ENCODE data around the gene RECK. TPM values are rescaled to one million over a fixed set of nuclear protein-coding genes. Genes with fewer than 3 reads are reported as not detected.

The RECK gene
- total RNA-seq, 1 experiment from 2014 or later, result 2.1 TPM

DNA sequence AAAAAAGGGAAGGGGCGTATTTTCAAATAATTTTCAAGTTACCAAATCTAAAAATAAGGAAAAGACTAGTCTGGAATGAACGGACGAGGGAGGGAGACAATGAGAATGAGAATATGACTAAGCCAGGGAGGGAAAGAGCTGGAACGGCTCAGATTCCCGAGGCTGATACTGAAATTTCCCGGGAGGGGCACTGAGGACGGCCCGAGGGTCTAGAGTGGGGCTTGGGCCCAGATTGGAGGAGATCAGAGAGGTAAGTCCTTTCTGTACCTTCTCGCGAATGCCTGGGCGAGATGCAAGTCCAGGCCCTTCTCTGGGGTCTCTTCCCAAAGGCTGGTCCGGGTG lies 129.1 kb downstream of the RECK start:
- no peak for DNase-seq
- Histone ChIP-seq H3K36me3 (ENCODE audit: low read depth) (no peaks in the 10 kb centered on the region), H3K27me3 (ENCODE audit: insufficient read depth, low read depth) (no peaks in the 10 kb centered on the region), H3K4me3 (no peak overlapping the region), H3K9me3 (ENCODE audit: insufficient read depth, low read depth) (no peaks in the 10 kb centered on the region), H3K79me2 (ENCODE audit: low read depth) (no peaks in the 10 kb centered on the region), H3K4me1 (replicated peaks; ENCODE audit: insufficient read depth) (0 out of 2 replicates have a peak, but pooled peaks cover 5% of the 10 kb centered on the region), H3K27ac (no peak overlapping the region), H4K20me1 (ENCODE audit: insufficient read depth) (no peaks in the 10 kb centered on the region), H2AFZ (no peak overlapping the region), H3K9me2 (ENCODE audit: insufficient read depth) (no peaks in the 10 kb centered on the region), H3F3A (ENCODE audit: insufficient read depth, low read depth) (no peaks in the 10 kb centered on the region), H3K4me2 (no peak overlapping the region)
- ChIA-PET POLR2A (ENCODE audit: unreplicated experiment) (no interaction called here), CTCF (interaction anchor here (0.6 to 0.7 kb wide), 2 partner anchors 10 to 212 kb away, joined by 3 to 6 read pairs; no protein-coding TSS in a partner anchor)
- TF ChIP-seq, protein P1, sequence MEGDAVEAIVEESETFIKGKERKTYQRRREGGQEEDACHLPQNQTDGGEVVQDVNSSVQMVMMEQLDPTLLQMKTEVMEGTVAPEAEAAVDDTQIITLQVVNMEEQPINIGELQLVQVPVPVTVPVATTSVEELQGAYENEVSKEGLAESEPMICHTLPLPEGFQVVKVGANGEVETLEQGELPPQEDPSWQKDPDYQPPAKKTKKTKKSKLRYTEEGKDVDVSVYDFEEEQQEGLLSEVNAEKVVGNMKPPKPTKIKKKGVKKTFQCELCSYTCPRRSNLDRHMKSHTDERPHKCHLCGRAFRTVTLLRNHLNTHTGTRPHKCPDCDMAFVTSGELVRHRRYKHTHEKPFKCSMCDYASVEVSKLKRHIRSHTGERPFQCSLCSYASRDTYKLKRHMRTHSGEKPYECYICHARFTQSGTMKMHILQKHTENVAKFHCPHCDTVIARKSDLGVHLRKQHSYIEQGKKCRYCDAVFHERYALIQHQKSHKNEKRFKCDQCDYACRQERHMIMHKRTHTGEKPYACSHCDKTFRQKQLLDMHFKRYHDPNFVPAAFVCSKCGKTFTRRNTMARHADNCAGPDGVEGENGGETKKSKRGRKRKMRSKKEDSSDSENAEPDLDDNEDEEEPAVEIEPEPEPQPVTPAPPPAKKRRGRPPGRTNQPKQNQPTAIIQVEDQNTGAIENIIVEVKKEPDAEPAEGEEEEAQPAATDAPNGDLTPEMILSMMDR (conservative IDR thresholded peaks at IDR 0.05), result no peak
- TF ChIP-seq EZH2 (IDR thresholded peaks at IDR 0.05; ENCODE audit: low read depth), result no peak
- intact Hi-C loops (cut with micrococcal nuclease; ENCODE audit: unreplicated experiment), result loop anchor here (1.0 to 5.0 kb wide), 2 partner anchors 63 to 143 kb away; no protein-coding TSS in a partner anchor
- no TSS peak for BruUV-seq (replicated peaks)

DNA sequence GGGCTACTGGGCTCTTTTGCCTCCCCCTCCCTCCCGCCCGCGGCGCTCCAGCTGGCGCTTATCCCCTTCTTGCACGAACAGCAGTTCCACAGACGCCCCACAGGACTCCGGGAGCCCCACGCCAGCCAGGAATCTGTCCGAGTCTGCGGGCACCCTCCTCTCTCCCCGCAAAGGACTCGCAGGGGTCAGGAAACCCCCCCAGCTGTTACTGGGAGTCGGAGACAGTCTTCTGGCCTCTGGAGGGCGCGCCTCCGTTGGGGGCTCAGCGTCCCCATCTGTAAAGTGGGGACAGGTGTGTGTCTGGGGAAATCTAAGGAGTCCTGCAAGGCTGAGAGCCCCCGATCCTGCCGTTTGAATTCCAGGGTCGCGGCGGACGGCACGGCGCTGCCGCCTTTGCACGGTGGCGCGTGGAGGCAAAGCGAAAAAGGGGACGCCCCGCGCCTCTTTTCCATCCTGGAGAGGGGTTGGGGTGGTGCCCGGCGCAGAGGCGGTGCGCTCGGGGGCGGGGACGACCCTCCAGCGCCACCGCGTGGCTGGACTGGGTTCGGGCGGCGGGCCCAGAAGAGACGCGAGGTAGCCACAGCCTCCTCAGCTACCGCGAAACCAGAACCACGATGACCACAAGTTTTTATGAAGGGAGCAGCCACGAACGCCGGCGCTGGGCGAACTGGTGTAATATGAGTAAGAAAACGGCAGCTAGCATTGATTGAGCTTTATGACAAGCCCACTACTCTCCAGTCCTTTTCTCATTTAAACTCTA lies 129.6 kb downstream of the RECK start:
- Histone ChIP-seq H3K27ac (no peak overlapping the region), H3K9me2 (ENCODE audit: insufficient read depth) (no peaks in the 10 kb centered on the region), H3K4me2 (peak overlapping the region; percentile 65), H3K36me3 (ENCODE audit: low read depth) (no peaks in the 10 kb centered on the region), H4K20me1 (ENCODE audit: insufficient read depth) (no peaks in the 10 kb centered on the region), H3K79me2 (ENCODE audit: low read depth) (no peaks in the 10 kb centered on the region), H3K4me3 (peak overlapping the region; percentile 37; the same call in 1 of the 2 replicates), H3K4me1 (replicated peaks; ENCODE audit: insufficient read depth) (0 out of 2 replicates have a peak, but pooled peaks cover 2% of the 10 kb centered on the region), H3K9me3 (ENCODE audit: insufficient read depth, low read depth) (no peaks in the 10 kb centered on the region), H2AFZ (no peak overlapping the region), H3K27me3 (ENCODE audit: insufficient read depth, low read depth) (no peaks in the 10 kb centered on the region), H3F3A (ENCODE audit: insufficient read depth, low read depth) (no peaks in the 10 kb centered on the region)
- POLR2A ChIA-PET (ENCODE audit: unreplicated experiment), result no interaction called here
- CTCF ChIA-PET, result interaction anchor here (0.6 to 1.0 kb wide), 4 partner anchors 10 to 213 kb away, joined by 3 to 13 read pairs (median 5); no protein-coding TSS in a partner anchor
- BruUV-seq (replicated peaks), result no TSS peak
- peak; percentile 69 to 81 for DNase-seq
- intact Hi-C loops (cut with micrococcal nuclease; ENCODE audit: unreplicated experiment), result loop anchor here (1.0 to 5.0 kb wide), 2 partner anchors 64 to 144 kb away; no protein-coding TSS in a partner anchor
- TF ChIP-seq EZH2 (IDR thresholded peaks at IDR 0.05; ENCODE audit: low read depth), result no peak
- TF ChIP-seq, protein P1 (conservative IDR thresholded peaks at IDR 0.05), result peak; percentile 79

DNA sequence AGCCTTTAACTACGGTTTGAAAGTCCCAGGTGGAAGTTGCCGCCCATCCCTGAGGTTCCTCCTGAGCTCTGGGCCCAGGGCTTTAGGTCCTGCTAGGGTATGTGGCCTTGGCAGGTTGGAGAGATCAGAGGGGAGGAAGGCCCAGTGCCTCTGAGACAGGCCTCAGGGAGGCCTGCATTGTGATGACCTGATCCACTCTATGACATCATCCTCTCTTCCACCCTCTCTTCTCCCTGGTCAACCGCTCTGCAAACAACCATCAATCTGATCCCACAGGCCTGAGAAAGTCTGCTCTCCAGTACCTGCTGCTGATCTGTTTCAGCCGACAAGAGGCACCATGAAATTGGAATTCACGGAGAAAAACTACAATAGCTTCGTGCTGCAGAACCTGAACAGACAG lies 132.5 kb downstream of the RECK start, which contains the start of gene CCIN:
TSS of gene CCIN (plus strand) at position 223 of the 400 bp plus-strand sequence. CDS start at position 338, 115 bp downstream.
- H3K4me3 ChIP-seq, result no peak within 1 kb of the TSS
- no peaks in the 10 kb centered on the region for H3K9me2 ChIP-seq (ENCODE audit: insufficient read depth)
- H2AFZ ChIP-seq, result no peak within 1 kb of the TSS
- no peak for DNase-seq
- no peaks in the 10 kb centered on the region for H3K36me3 ChIP-seq (ENCODE audit: low read depth)
- intact Hi-C loops (cut with micrococcal nuclease; ENCODE audit: unreplicated experiment), result loop anchor here (5.0 kb wide), 1 partner anchor 147 kb away; no protein-coding TSS in a partner anchor
- no TSS peak for BruUV-seq (replicated peaks)
- POLR2A ChIA-PET (ENCODE audit: unreplicated experiment), result interaction anchor here (0.6 kb wide), 1 partner anchor 216 kb away, joined by 3 read pairs; no protein-coding TSS in a partner anchor
- H3K79me2 ChIP-seq (ENCODE audit: low read depth), result no peaks in the 10 kb centered on the region
- TF ChIP-seq, protein P1 (conservative IDR thresholded peaks at IDR 0.05), result no peak
- TF ChIP-seq EZH2 (IDR thresholded peaks at IDR 0.05; ENCODE audit: low read depth), result no peak
- H3K27ac ChIP-seq, result no peak within 1 kb of the TSS
- H3K4me1 ChIP-seq (replicated peaks; ENCODE audit: insufficient read depth), result no peaks in the 10 kb centered on the region
- H3K4me2 ChIP-seq, result no peak within 1 kb of the TSS
- CTCF ChIA-PET, result no interaction called here
- H3K27me3 ChIP-seq (ENCODE audit: insufficient read depth, low read depth), result no peaks in the 10 kb centered on the region
- H3K9me3 ChIP-seq (ENCODE audit: insufficient read depth, low read depth), result no peaks in the 10 kb centered on the region
- H3F3A ChIP-seq (ENCODE audit: insufficient read depth, low read depth), result no peaks in the 10 kb centered on the region
- H4K20me1 ChIP-seq (ENCODE audit: insufficient read depth), result no peaks in the 10 kb centered on the region

All from PC-9 (cell line).